Transverse colon (tissue), 4 donors: Measurements from ENCODE around the gene ESYT2. TPM values are rescaled to one million over a fixed set of nuclear protein-coding genes. Genes with fewer than 3 reads are reported as not detected.

Experiments
- DNase-seq: peaks from one replicate; pipeline ENCODE4 v3.0.0-alpha.2; 2019
- H3K27ac ChIP-seq, 4 donors: fragments of 200-600 bp; sonication (generic); 2 replicates each; pipeline ENCODE4 v1.5.1; 2016 to 2018; ENCODE audit warnings: inconsistent platforms in 4 of 4
- H3K27me3 ChIP-seq: fragments of 200-600 bp; sonication (generic); 2 replicates; pipeline ENCODE4 v1.5.1; 2017; ENCODE audit warnings: inconsistent platforms
- H3K36me3 ChIP-seq, 4 donors: fragments of 200-600 bp; sonication (generic); 2 replicates each; pipeline ENCODE4 v1.5.1; 2017 to 2019; ENCODE audit warnings: inconsistent platforms in 4 of 4
- H3K4me1 ChIP-seq, 4 donors: fragments of 200-600 bp; sonication (generic); 2 replicates each; pipeline ENCODE4 v1.5.1; 2017 to 2020; ENCODE audit warnings: inconsistent platforms in 4 of 4
- H3K4me3 ChIP-seq, 4 donors: fragments of 200-600 bp; sonication (generic); 1 replicate in 1 of 4; 2 replicates in 3 of 4; pipeline versions ENCODE4 v1.5.1 to v1.6.1; 2017 to 2019; ENCODE audit warnings: inconsistent platforms in 4 of 4
- H3K9me3 ChIP-seq, 2 donors: fragments of 200-600 bp; sonication (generic); 2 replicates each; pipeline ENCODE4 v1.5.1; 2017 to 2019; ENCODE audit warnings: inconsistent platforms in 2 of 2
- CTCF ChIP-seq, 5 experiments: fragments of 200-600 bp in 3 of 5; fragments of 450-650 bp in 2 of 5; sonication (generic) in 3 of 5; IDR thresholded peaks; 1 replicate in 2 of 5; 2 replicates in 3 of 5; pipeline ENCODE4 v1.5.1; 2016 to 2017; ENCODE audit warnings: antibody characterized with exemption in 5 of 5, inconsistent platforms in 3 of 5, mild to moderate bottlenecking in 2 of 5, moderate library complexity in 1 of 5
- EP300 ChIP-seq: sonication (generic); formaldehyde crosslinking; IDR thresholded peaks from one replicate; pipeline ENCODE4 v1.6.1; 2017; ENCODE audit warnings: antibody characterized with exemption, low read depth
- POLR2A ChIP-seq: fragments of 450-650 bp; IDR thresholded peaks from one replicate; pipeline ENCODE4 v1.6.1; 2016; ENCODE audit warnings: antibody characterized with exemption, mild to moderate bottlenecking, moderate library complexity
- POLR2AphosphoS5 ChIP-seq, 3 donors: sonication (generic); formaldehyde crosslinking; IDR thresholded peaks; one replicate each; pipeline ENCODE4 v1.6.1; 2016; ENCODE audit warnings: antibody characterized with exemption in 3 of 3
- WGBS, 2 donors: methylation state at CpG; one replicate each; pipeline ENCODE4 v1.1.5; 2018; ENCODE audit warnings: low coverage in 1 of 2; 5-methylcytosine and 5-hydroxymethylcytosine counted together
- in situ Hi-C, 4 donors: fragments of 200-750 bp; cut with MboI; loops; one replicate each; pipeline versions ENCODE4 v1.15.0 to v1.15.1; 2017; ENCODE audit warnings: low sequenced_read_pairs in 3 of 4, low pct_ligation_motif_present in 1 of 4, low pct_unique_long_range_greater_than_20kb in 1 of 4
- intact Hi-C: fragments of 100-400 bp; cut with DNase I; formaldehyde crosslinking; loops from one replicate; pipeline ENCODE4 v1.15.1; 2023; ENCODE audit warnings: low total_unique reads
- total RNA-seq, 4 donors: library from RNA; depleted of rRNA; stranded (reverse); fragments of >200 nt; gene quantifications; one replicate each; pipeline ENCODE4 v1.1.0, GENCODE V29; 2016

ESYT2 gene
- total RNA-seq, 4 donors from 2014 or later: 78.6 to 113 (median 87.3) TPM

GRCh38 chr7:158722574-158723237 lies 106.6 kb downstream of the ESYT2 start:
- TF ChIP-seq EP300 (no peak), CTCF (IDR thresholded peaks at IDR 0.05) (no peak)
- Histone ChIP-seq H3K4me3 (no peak overlapping the region), H3K27me3 (no peaks in the 10 kb centered on the region), H3K9me3 (no peaks in the 10 kb centered on the region), H3K36me3 (no peaks in the 10 kb centered on the region), H3K4me1 (no peaks in the 10 kb centered on the region), H3K27ac (no peak overlapping the region)
- intact Hi-C loops (no loop called here), in situ Hi-C loops (no loop called here)
- no peak for DNase-seq
- 95% methylated on average over 5 to 6 of the region's 6 CpGs for WGBS, 2 donors

- intact Hi-C loops: no loop called here
- Histone ChIP-seq H3K9me3 (no peaks in the 10 kb centered on the region), H3K27ac (no peak overlapping the region), H3K4me3 (no peak overlapping the region), H3K36me3 (no peaks in the 10 kb centered on the region), H3K27me3 (no peaks in the 10 kb centered on the region), H3K4me1 (no peaks in the 10 kb centered on the region)
- WGBS, 2 donors: 78 to 86% methylated on average over 8 to 9 of the region's 9 CpGs
- TF ChIP-seq POLR2AphosphoS5 (IDR thresholded peaks at IDR 0.05): no peak
- DNase-seq: no peak
- in situ Hi-C loops: no loop called here
Measured at GRCh38 chr7:158720112-158720511, 109.2 kb downstream of the ESYT2 start.

GRCh38 chr7:158716802-158717201 lies 112.5 kb downstream of the ESYT2 start:
- Histone ChIP-seq H3K27me3 (no peaks in the 10 kb centered on the region), H3K4me1 (no peaks in the 10 kb centered on the region), H3K27ac (no peak overlapping the region), H3K36me3 (no peaks in the 10 kb centered on the region), H3K4me3 (no peak overlapping the region), H3K9me3 (no peaks in the 10 kb centered on the region)
- in situ Hi-C loops: no loop called here
- no peak for DNase-seq
- WGBS, 2 donors: 54 to 92% methylated on average over 1 of the region's 1 CpG
- TF ChIP-seq POLR2A (no peak), POLR2AphosphoS5 (IDR thresholded peaks at IDR 0.05) (no peak), CTCF (IDR thresholded peaks at IDR 0.05) (no peak), EP300 (no peak)
- intact Hi-C loops: no loop called here

GRCh38 chr7:158710651-158711102 lies 118.6 kb downstream of the ESYT2 start:
- Histone ChIP-seq H3K4me1 (peaks cover 0 to 4% (median 0%) of the 10 kb centered on the region in 4 donors), H3K36me3 (no peaks in the 10 kb centered on the region), H3K27ac (no peak overlapping the region), H3K9me3 (no peaks in the 10 kb centered on the region), H3K27me3 (no peaks in the 10 kb centered on the region), H3K4me3 (no peak overlapping the region)
- in situ Hi-C loops: no loop called here
- WGBS, 2 donors: 68 to 77% methylated on average over 5 to 7 of the region's 7 CpGs
- DNase-seq: no peak
- no peak for TF ChIP-seq POLR2AphosphoS5 (IDR thresholded peaks at IDR 0.05)
- no peak for TF ChIP-seq POLR2A
- TF ChIP-seq CTCF (IDR thresholded peaks at IDR 0.05): no peak
- no peak for TF ChIP-seq EP300
- intact Hi-C loops: no loop called here

- TF ChIP-seq EP300 (no peak), POLR2A (no peak), POLR2AphosphoS5 (IDR thresholded peaks at IDR 0.05) (no peak), CTCF (IDR thresholded peaks at IDR 0.05) (no peak)
- Histone ChIP-seq H3K4me3 (no peak overlapping the region), H3K27ac (no peak overlapping the region), H3K36me3 (no peaks in the 10 kb centered on the region), H3K27me3 (no peaks in the 10 kb centered on the region), H3K9me3 (no peaks in the 10 kb centered on the region), H3K4me1 (peaks cover 0 to 18% (median 6%) of the 10 kb centered on the region in 4 donors)
- intact Hi-C loops (no loop called here), in situ Hi-C loops (no loop called here)
- no peak for DNase-seq
- WGBS, 2 donors: 61% methylated on average over 4 of the region's 4 CpGs; no CpG with 5 or more reads in 1 of the 2 donors
Measured at GRCh38 chr7:158707610-158708009, 121.7 kb downstream of the ESYT2 start.
